Forelimb muscle (tissue), 1 donor: ENCODE data around the gene TSGA10. TPM values are rescaled to one million over a fixed set of nuclear protein-coding genes. Genes with fewer than 3 reads are reported as not detected.

Experiments used
- polyA plus RNA-seq: library from polyadenylated mRNA; unstranded; fragments of 120-200 nt; gene quantifications from one replicate; pipeline ENCODE4 v1.2.1, GENCODE V29; 2013; ENCODE audit not compliant: insufficient read length

Gene TSGA10
- polyA plus RNA-seq, 1 donor, result 2.5 TPM

Other genes starting within 250 kb of the TSGA10 start
- gene CRACDL, start 218.7 kb downstream of the TSGA10 start, polyA plus RNA-seq, result 1.1 TPM
- gene C2orf15, start 13.2 kb downstream of the TSGA10 start, polyA plus RNA-seq, result 0.37 TPM
- 7.6 TPM for gene LIPT1, start within 50 bp of the TSGA10 start, polyA plus RNA-seq
- 23.4 TPM for gene MITD1, start 26.1 kb upstream of the TSGA10 start, polyA plus RNA-seq
- 40.3 TPM for gene MRPL30, start 26.2 kb upstream of the TSGA10 start, polyA plus RNA-seq
- gene LYG2, start 100.7 kb upstream of the TSGA10 start, polyA plus RNA-seq, result 0.22 TPM
- gene LYG1, start 146.3 kb upstream of the TSGA10 start, polyA plus RNA-seq, result 2.8 TPM
- 21.2 TPM for gene TXNDC9, start 181.4 kb upstream of the TSGA10 start, polyA plus RNA-seq
- 53.9 TPM for gene EIF5B, start 182.4 kb upstream of the TSGA10 start, polyA plus RNA-seq